Bronchial epithelial cell (primary cell): ENCODE measurements around the gene CABLES2. TPM values are rescaled to one million over a fixed set of nuclear protein-coding genes. Genes with fewer than 3 reads are reported as not detected.

Experiments
- DNase-seq: peaks from one replicate; pipeline ENCODE4 v3.0.0-alpha.2; 2010; ENCODE audit warnings: low read depth
- FAIRE-seq: peaks from 2 replicates; lab custom pipeline; 2011; peaks lifted over from hg19 to GRCh38; lab: Jason Lieb, UNC
- H3K27me3 ChIP-seq: 2 replicates; pipeline ENCODE4 v1.5.1; 2011; ENCODE audit warnings: low read length; ENCODE audit not compliant: control insufficient read depth, insufficient read depth
- H3K36me3 ChIP-seq: 2 replicates; pipeline ENCODE4 v1.5.1; 2011; ENCODE audit warnings: low read length; ENCODE audit not compliant: control insufficient read depth, insufficient read depth
- H3K4me3 ChIP-seq: 2 replicates; pipeline ENCODE4 v1.5.1; 2011; ENCODE audit warnings: mild to moderate bottlenecking, low read depth, low read length, control low read depth
- CTCF ChIP-seq: IDR thresholded peaks from 2 replicates; pipeline ENCODE4 v1.5.1; 2011; ENCODE audit warnings: mild to moderate bottlenecking, moderate library complexity, low read length, control low read depth, inconsistent platforms; ENCODE audit not compliant: insufficient read depth, severe bottlenecking
- total RNA-seq: library from RNA; depleted of rRNA; stranded (reverse); fragments of >200 nt; gene quantifications from 2 replicates; pipeline ENCODE4 v1.2.1, GENCODE V29; 2014

Gene CABLES2
- total RNA-seq, 1 donor from 2014 or later: 1.3 TPM

GRCh38 chr20:62430311-62430853 lies 23.3 kb upstream of the CABLES2 start:
- FAIRE-seq: no peak
- DNase-seq: no peak
- TF ChIP-seq CTCF: no peak
- Histone ChIP-seq H3K36me3 (no peaks in the 10 kb centered on the region), H3K27me3 (peaks cover 3% of the 10 kb centered on the region), H3K4me3 (no peak overlapping the region)

GRCh38 chr20:62429455-62430310 lies 22.6 kb upstream of the CABLES2 start:
- FAIRE-seq: no peak
- DNase-seq: no peak
- H3K36me3 ChIP-seq: no peaks in the 10 kb centered on the region
- peaks cover 3% of the 10 kb centered on the region for H3K27me3 ChIP-seq
- no peak overlapping the region for H3K4me3 ChIP-seq
- TF ChIP-seq CTCF: no peak

GRCh38 chr20:62428396-62429295 lies 21.6 kb upstream of the CABLES2 start:
- DNase-seq (no peak), FAIRE-seq (no peak)
- Histone ChIP-seq H3K4me3 (no peak overlapping the region), H3K36me3 (no peaks in the 10 kb centered on the region), H3K27me3 (peaks cover 3% of the 10 kb centered on the region)
- TF ChIP-seq CTCF: no peak

GRCh38 chr20:62428002-62428372 lies 20.9 kb upstream of the CABLES2 start:
- no peaks in the 10 kb centered on the region for H3K36me3 ChIP-seq
- FAIRE-seq: no peak
- H3K27me3 ChIP-seq: peaks cover 5% of the 10 kb centered on the region
- TF ChIP-seq CTCF: no peak
- DNase-seq: no peak
- no peak overlapping the region for H3K4me3 ChIP-seq

- DNase-seq (peak; percentile 93), FAIRE-seq (no peak)
- Histone ChIP-seq H3K36me3 (no peaks in the 10 kb centered on the region), H3K27me3 (peaks cover 5% of the 10 kb centered on the region), H3K4me3 (peak within 1 kb of the TSS; percentile 37)
- peak; percentile 75 for TF ChIP-seq CTCF
Observed at GRCh38 chr20:62427172-62428001, 20.3 kb upstream of the CABLES2 start, which contains the start of gene RBBP8NL. Gene RBBP8NL, minus strand, starts transcription at chr20:62427539. Its CDS starts 7,892 bp downstream, at chr20:62419647.
